Neural cell (in vitro differentiated cells): ENCODE measurements around the gene CPEB3.

Experiments used
- EP300 ChIP-seq: fragments of 450-650 bp; conservative IDR thresholded peaks from 2 replicates; pipeline ENCODE4 v1.6.1; 2014; ENCODE audit warnings: antibody characterized with exemption, mild to moderate bottlenecking, moderate library complexity; ENCODE audit not compliant: poor library complexity, severe bottlenecking
- EZH2 ChIP-seq: fragments of 200-600, 300-800 bp; shearing (Covaris generic), sonication (generic); IDR thresholded peaks from 2 replicates; pipeline ENCODE4 v1.6.1; 2014; ENCODE audit warnings: antibody characterized with exemption, low read length, borderline replicate concordance, mild to moderate bottlenecking; ENCODE audit not compliant: insufficient read depth, poor library complexity, severe bottlenecking
- RAD21 ChIP-seq: fragments of 450-650 bp; conservative IDR thresholded peaks from 2 replicates; pipeline ENCODE4 v1.6.1; 2014; ENCODE audit warnings: antibody characterized with exemption, mild to moderate bottlenecking, moderate library complexity
- TAF1 ChIP-seq: IDR thresholded peaks from 2 replicates; pipeline ENCODE4 v1.6.1; 2012; ENCODE audit warnings: low read depth
- TF ChIP-seq, protein P1 (sequence below): fragments of 450-650 bp; IDR thresholded peaks from 2 replicates; pipeline ENCODE4 v1.5.1; 2014; ENCODE audit warnings: antibody characterized with exemption, mild to moderate bottlenecking, moderate library complexity; ENCODE audit not compliant: poor library complexity, severe bottlenecking

DNA sequence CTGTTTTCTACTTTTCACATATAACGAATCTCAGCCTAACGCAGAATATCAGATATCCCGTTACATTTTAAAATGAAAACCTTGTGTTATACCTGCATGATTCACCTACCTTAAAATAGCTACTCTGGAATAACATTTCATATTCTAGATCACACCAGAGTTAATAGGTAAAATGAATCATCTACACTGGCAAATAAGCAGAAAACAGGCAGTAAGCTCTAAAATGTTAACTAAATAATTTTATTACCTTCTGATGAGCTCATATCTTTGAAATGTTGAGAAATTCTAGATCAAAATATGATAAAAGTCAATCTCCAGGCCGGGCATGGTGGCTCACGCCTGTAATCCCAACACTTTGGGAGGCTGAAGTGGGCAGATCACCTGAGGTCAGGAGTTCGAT is 71.3 kb downstream of the CPEB3 start:
- TF ChIP-seq EP300 = no peak
- no peak for TF ChIP-seq RAD21
- TF ChIP-seq, protein P1, sequence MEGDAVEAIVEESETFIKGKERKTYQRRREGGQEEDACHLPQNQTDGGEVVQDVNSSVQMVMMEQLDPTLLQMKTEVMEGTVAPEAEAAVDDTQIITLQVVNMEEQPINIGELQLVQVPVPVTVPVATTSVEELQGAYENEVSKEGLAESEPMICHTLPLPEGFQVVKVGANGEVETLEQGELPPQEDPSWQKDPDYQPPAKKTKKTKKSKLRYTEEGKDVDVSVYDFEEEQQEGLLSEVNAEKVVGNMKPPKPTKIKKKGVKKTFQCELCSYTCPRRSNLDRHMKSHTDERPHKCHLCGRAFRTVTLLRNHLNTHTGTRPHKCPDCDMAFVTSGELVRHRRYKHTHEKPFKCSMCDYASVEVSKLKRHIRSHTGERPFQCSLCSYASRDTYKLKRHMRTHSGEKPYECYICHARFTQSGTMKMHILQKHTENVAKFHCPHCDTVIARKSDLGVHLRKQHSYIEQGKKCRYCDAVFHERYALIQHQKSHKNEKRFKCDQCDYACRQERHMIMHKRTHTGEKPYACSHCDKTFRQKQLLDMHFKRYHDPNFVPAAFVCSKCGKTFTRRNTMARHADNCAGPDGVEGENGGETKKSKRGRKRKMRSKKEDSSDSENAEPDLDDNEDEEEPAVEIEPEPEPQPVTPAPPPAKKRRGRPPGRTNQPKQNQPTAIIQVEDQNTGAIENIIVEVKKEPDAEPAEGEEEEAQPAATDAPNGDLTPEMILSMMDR = no peak
- TF ChIP-seq EZH2 = no peak
- TF ChIP-seq TAF1 = no peak
